ENCODE measurements around the gene SLC30A1. TPM values are rescaled to one million over a fixed set of nuclear protein-coding genes. Genes with fewer than 3 reads are reported as not detected.
"Not testable (repeated sequence)": the region's sequence is repeated elsewhere in the genome, so short reads cannot be mapped to it uniquely, and the experiment has no call there.

SLC30A1 gene
- total and polyA plus RNA-seq, 2 donors from 2014 or later = 8.2 to 37.7 TPM

DNA sequence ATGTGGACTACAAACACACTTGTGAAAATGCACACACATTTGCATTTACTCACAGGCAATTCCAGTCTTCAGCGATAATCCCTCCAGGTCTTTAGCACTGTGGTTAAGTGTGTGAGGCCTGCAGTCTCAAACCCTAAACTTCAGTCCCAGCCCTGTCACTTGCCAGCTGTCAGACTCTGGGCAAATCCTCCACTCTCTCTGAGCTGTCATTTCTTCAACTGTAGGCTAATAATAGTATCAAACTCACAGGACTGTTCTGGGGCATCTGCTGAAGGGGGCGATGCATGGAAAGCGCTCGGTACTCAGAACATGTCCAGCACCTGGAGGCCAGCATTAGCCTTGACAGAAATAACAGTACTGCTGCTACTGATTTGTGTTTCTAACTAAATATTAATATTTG lies 48.3 kb upstream of the SLC30A1 start:
- H3K36me3 ChIP-seq (ENCODE audit: control insufficient read depth in 2 of 3, insufficient read depth in 3 of 3, low read length in 3 of 3) = no peaks in the 10 kb centered on the region
- H3K9me3 ChIP-seq (ENCODE audit: control insufficient read depth in 2 of 3, insufficient read depth in 1 of 3, low read length in 3 of 3) = no peaks in the 10 kb centered on the region
- no peaks in the 10 kb centered on the region for H3K27me3 ChIP-seq (ENCODE audit: control insufficient read depth, insufficient read depth, low read length)
- H3K9ac ChIP-seq (ENCODE audit: low read length in 3 of 3) = no peak overlapping the region
- H3K4me1 ChIP-seq (ENCODE audit: control insufficient read depth in 2 of 3, insufficient read depth in 2 of 3, low read depth in 1 of 3, low read length in 3 of 3) = no peaks in the 10 kb centered on the region
- intact Hi-C loops (cut with DNase I) = no loop called here
- no peak for TF ChIP-seq CTCF (IDR thresholded peaks at IDR 0.05; ENCODE audit: borderline replicate concordance, extremely low read depth, insufficient read depth)
- no peak for DNase-seq
- no peak overlapping the region for H3K4me3 ChIP-seq (ENCODE audit: low read length in 3 of 3)
- H3K27ac ChIP-seq (ENCODE audit: low read depth in 2 of 2, low read length in 2 of 2) = no peak overlapping the region
- no peak for FAIRE-seq

DNA sequence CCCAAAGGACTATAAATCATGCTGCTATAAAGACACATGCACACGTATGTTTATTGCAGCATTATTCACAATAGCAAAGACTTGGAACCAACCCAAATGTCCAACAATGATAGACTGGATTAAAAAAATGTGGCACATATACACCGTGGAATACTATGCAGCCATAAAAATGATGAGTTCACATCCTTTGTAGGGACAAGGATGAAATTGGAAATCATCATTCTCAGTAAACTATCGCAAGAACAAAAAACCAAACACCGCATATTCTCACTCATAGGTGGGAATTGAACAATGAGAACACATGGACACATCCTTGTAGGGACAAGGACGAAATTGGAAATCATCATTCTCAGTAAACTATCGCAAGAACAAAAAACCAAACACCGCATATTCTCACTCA lies 46.9 kb upstream of the SLC30A1 start:
- H3K36me3 ChIP-seq (ENCODE audit: control insufficient read depth in 2 of 3, insufficient read depth in 3 of 3, low read length in 3 of 3); H3K27me3 ChIP-seq (ENCODE audit: control insufficient read depth, insufficient read depth, low read length); H3K4me1 ChIP-seq (ENCODE audit: control insufficient read depth in 2 of 3, insufficient read depth in 2 of 3, low read depth in 1 of 3, low read length in 3 of 3); intact Hi-C loops (cut with DNase I); H3K9ac ChIP-seq (ENCODE audit: low read length in 3 of 3); DNase-seq; H3K27ac ChIP-seq (ENCODE audit: low read depth in 2 of 2, low read length in 2 of 2); H3K4me3 ChIP-seq (ENCODE audit: low read length in 3 of 3); H3K9me3 ChIP-seq (ENCODE audit: control insufficient read depth in 2 of 3, insufficient read depth in 1 of 3, low read length in 3 of 3); FAIRE-seq: not testable (repeated sequence)

GRCh38 chr1:211625040-211625439 lies 46.1 kb upstream of the SLC30A1 start:
- Histone ChIP-seq H3K27me3 (ENCODE audit: control insufficient read depth, insufficient read depth, low read length) (no peaks in the 10 kb centered on the region), H3K4me1 (ENCODE audit: control insufficient read depth in 2 of 3, insufficient read depth in 2 of 3, low read depth in 1 of 3, low read length in 3 of 3) (peaks cover 0 to 3% (median 0%) of the 10 kb centered on the region in 3 donors), H3K9ac (ENCODE audit: low read length in 3 of 3) (no peak overlapping the region), H3K4me3 (ENCODE audit: low read length in 3 of 3) (no peak overlapping the region), H3K27ac (ENCODE audit: low read depth in 2 of 2, low read length in 2 of 2) (no peak overlapping the region), H3K36me3 (ENCODE audit: control insufficient read depth in 2 of 3, insufficient read depth in 3 of 3, low read length in 3 of 3) (no peaks in the 10 kb centered on the region), H3K9me3 (ENCODE audit: control insufficient read depth in 2 of 3, insufficient read depth in 1 of 3, low read length in 3 of 3) (no peaks in the 10 kb centered on the region)
- no peak for FAIRE-seq
- intact Hi-C loops (cut with DNase I) = no loop called here
- no peak for DNase-seq
- TF ChIP-seq CTCF (IDR thresholded peaks at IDR 0.05; ENCODE audit: borderline replicate concordance, extremely low read depth, insufficient read depth) = peak; percentile 27

- H3K9me3 ChIP-seq (ENCODE audit: control insufficient read depth in 2 of 3, insufficient read depth in 1 of 3, low read length in 3 of 3) = no peaks in the 10 kb centered on the region
- no peak overlapping the region for H3K4me3 ChIP-seq (ENCODE audit: low read length in 3 of 3)
- H3K9ac ChIP-seq (ENCODE audit: low read length in 3 of 3) = no peak overlapping the region
- intact Hi-C loops (cut with DNase I) = no loop called here
- no peak overlapping the region for H3K27ac ChIP-seq (ENCODE audit: low read depth in 2 of 2, low read length in 2 of 2)
- no peak for FAIRE-seq
- H3K4me1 ChIP-seq (ENCODE audit: control insufficient read depth in 2 of 3, insufficient read depth in 2 of 3, low read depth in 1 of 3, low read length in 3 of 3) = peaks cover 0 to 3% (median 0%) of the 10 kb centered on the region in 3 donors
- no peaks in the 10 kb centered on the region for H3K27me3 ChIP-seq (ENCODE audit: control insufficient read depth, insufficient read depth, low read length)
- no peak for TF ChIP-seq CTCF (IDR thresholded peaks at IDR 0.05; ENCODE audit: borderline replicate concordance, extremely low read depth, insufficient read depth)
- no peaks in the 10 kb centered on the region for H3K36me3 ChIP-seq (ENCODE audit: control insufficient read depth in 2 of 3, insufficient read depth in 3 of 3, low read length in 3 of 3)
- no peak for DNase-seq
These were observed 44.6 kb upstream of the SLC30A1 start for GRCh38 chr1:211623515-211623914.

All from kidney (tissue), 14 donors.